ENCODE data around the gene FFAR4. TPM values are rescaled to one million over a fixed set of nuclear protein-coding genes. Genes with fewer than 3 reads are reported as not detected.

The FFAR4 gene
- total RNA-seq, 5 donors from 2014 or later (not counting 1 experiment from before 2014, with no cell fraction given) = not detected

DNA sequence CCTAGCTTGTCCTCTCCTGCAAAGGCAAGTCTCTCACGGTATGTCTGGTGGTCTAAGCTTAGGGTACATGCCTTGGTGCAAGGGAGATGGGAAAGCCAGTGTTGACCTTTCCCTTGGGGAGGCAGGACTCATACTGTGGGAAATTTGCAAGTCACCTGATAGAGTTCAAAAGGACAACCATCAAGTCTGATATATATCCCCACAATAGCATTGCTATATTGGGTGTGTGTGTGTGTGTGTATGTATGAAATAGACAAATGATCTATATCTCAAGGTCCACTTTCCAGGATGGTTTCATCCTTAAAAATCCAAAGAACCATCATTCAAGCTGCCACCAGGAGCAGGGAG is 12.2 kb upstream of the FFAR4 start:
- Mint-ChIP-seq H3K27me3 (peaks cover 1 to 12% of the 10 kb centered on the region in 2 donors), H3K9me3 (no peaks in the 10 kb centered on the region), H3K36me3 (no peaks in the 10 kb centered on the region), H3K4me1 (no peaks in the 10 kb centered on the region), H3K27ac (no peak overlapping the region), H3K4me3 (no peak overlapping the region)
- Histone ChIP-seq H3K27ac (ENCODE audit: low read length) (no peak overlapping the region), H3K4me1 (ENCODE audit: control insufficient read depth in 1 of 2, extremely low read depth in 1 of 2, insufficient read depth in 2 of 2, low read length in 2 of 2) (no peaks in the 10 kb centered on the region), H3K36me3 (ENCODE audit: control insufficient read depth in 2 of 2, extremely low read depth in 1 of 2, insufficient read depth in 1 of 2, low read length in 1 of 2) (no peaks in the 10 kb centered on the region), H3K9me3 (no peaks in the 10 kb centered on the region), H3K4me3 (ENCODE audit: control insufficient read depth in 1 of 2, extremely low read depth in 1 of 2, low read length in 1 of 2) (no peak overlapping the region), H3K27me3 (replicated peaks in 1 of 2; ENCODE audit: control insufficient read depth in 2 of 2, extremely low read depth in 1 of 2, insufficient read depth in 2 of 2, low read length in 1 of 2) (peaks cover 0 to 10% of the 10 kb centered on the region in 2 experiments)
- no peak for DNase-seq
- ChIA-PET POLR2A (no interaction called here), CTCF (interaction anchor here (0.7 to 1.6 kb wide), 4 partner anchors 26 to 638 kb away, joined by 3 to 6 read pairs (median 4); no protein-coding TSS in a partner anchor)
- ATAC-seq (replicated peaks in 1 of 4) = no peak
- no CpG with 5 or more reads among the region's 1 CpG for WGBS (ENCODE audit: insufficient coverage)

DNA sequence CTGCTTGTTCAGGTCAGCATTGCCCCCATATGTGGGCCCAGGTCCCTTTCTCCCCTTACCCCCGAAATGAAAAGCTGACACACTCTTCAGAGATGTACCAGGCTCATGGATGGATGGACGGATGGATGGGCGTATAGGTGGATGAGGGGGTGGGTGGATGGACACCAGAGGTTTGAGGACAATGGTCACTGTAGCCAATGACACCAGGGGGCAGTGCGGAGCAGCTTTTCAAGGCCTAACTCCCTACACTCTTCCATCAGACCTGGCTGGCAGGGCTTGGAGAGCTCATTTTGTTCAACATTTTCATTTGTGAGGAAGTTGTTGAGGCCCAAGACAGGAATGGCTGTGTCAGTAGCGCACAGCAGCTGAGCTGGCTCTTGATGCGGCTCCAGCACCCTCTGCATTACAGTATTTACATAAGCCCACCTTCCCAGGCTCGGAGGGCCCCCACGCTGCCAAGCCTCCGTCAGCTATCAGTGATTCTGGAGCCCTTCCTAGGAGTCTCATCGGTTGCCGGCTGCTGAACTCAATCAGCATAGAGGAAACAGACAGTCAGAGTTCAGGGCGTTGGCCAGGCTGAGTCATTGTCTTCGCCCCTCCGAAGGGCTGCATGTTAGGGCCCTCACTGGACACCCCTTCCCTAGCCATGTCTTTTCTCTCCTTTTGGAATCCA is 11.6 kb upstream of the FFAR4 start:
- POLR2A ChIA-PET = no interaction called here
- Mint-ChIP-seq H3K4me3 (no peak overlapping the region), H3K27ac (no peak overlapping the region), H3K36me3 (no peaks in the 10 kb centered on the region), H3K27me3 (peaks cover 6 to 12% of the 10 kb centered on the region in 2 donors), H3K4me1 (no peaks in the 10 kb centered on the region), H3K9me3 (no peaks in the 10 kb centered on the region)
- H3K36me3 ChIP-seq (ENCODE audit: control insufficient read depth in 2 of 2, extremely low read depth in 1 of 2, insufficient read depth in 1 of 2, low read length in 1 of 2) = no peaks in the 10 kb centered on the region
- CTCF ChIA-PET = interaction anchor here (1.3 to 1.6 kb wide), 3 partner anchors 26 to 305 kb away, joined by 3 to 6 read pairs (median 3); no protein-coding TSS in a partner anchor
- ATAC-seq (replicated peaks in 1 of 4) (peak in 1 of 4 experiments; percentile 36), DNase-seq (peak in 25 of 35 experiments; percentile 2 to 45 (median 12))
- H3K27me3 ChIP-seq (replicated peaks in 1 of 2; ENCODE audit: control insufficient read depth in 2 of 2, extremely low read depth in 1 of 2, insufficient read depth in 2 of 2, low read length in 1 of 2) = peaks cover 0 to 10% of the 10 kb centered on the region in 2 experiments
- H3K9me3 ChIP-seq = no peaks in the 10 kb centered on the region
- 61% methylated on average over 8 of the region's 14 CpGs for WGBS (ENCODE audit: insufficient coverage)
- no peak overlapping the region for H3K27ac ChIP-seq (ENCODE audit: low read length)
- no peaks in the 10 kb centered on the region for H3K4me1 ChIP-seq (ENCODE audit: control insufficient read depth in 1 of 2, extremely low read depth in 1 of 2, insufficient read depth in 2 of 2, low read length in 2 of 2)
- H3K4me3 ChIP-seq (ENCODE audit: control insufficient read depth in 1 of 2, extremely low read depth in 1 of 2, low read length in 1 of 2) = no peak overlapping the region

DNA sequence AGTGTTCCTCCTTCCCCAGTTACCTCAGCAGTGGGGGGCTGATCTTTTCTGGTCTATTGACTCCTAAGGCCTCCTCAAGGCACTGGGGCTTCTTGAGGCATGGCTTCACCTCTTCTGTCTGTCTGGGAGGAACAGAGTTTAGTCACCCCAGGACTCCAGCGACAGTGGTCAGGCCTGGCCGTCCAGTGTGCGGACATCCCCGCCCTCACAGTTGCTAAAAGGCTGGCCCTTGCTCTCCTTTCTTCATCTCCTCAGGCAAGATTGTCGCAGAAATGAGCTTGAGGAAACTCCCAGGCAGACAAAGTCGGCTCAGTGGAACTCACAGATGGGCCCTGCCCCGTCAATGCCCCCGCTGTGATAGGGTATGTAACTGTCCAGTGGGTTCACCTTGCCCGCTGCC is 7.0 kb upstream of the FFAR4 start:
- H3K27me3 ChIP-seq (replicated peaks in 1 of 2; ENCODE audit: control insufficient read depth in 2 of 2, extremely low read depth in 1 of 2, insufficient read depth in 2 of 2, low read length in 1 of 2) = peaks cover 0 to 17% of the 10 kb centered on the region in 2 experiments
- Mint-ChIP-seq H3K36me3 (no peaks in the 10 kb centered on the region), H3K4me3 (no peak overlapping the region), H3K4me1 (no peaks in the 10 kb centered on the region), H3K9me3 (no peaks in the 10 kb centered on the region), H3K27me3 (peaks cover 19 to 20% of the 10 kb centered on the region in 2 donors), H3K27ac (no peak overlapping the region)
- no peaks in the 10 kb centered on the region for H3K36me3 ChIP-seq (ENCODE audit: control insufficient read depth in 2 of 2, extremely low read depth in 1 of 2, insufficient read depth in 1 of 2, low read length in 1 of 2)
- CTCF ChIA-PET = no interaction called here
- no peak overlapping the region for H3K27ac ChIP-seq (ENCODE audit: low read length)
- WGBS (ENCODE audit: insufficient coverage) = 87% methylated on average over 8 of the region's 9 CpGs
- H3K4me3 ChIP-seq (ENCODE audit: control insufficient read depth in 1 of 2, extremely low read depth in 1 of 2, low read length in 1 of 2) = no peak overlapping the region
- H3K9me3 ChIP-seq = no peaks in the 10 kb centered on the region
- DNase-seq (no peak), ATAC-seq (replicated peaks in 1 of 4) (no peak)
- no peaks in the 10 kb centered on the region for H3K4me1 ChIP-seq (ENCODE audit: control insufficient read depth in 1 of 2, extremely low read depth in 1 of 2, insufficient read depth in 2 of 2, low read length in 2 of 2)
- POLR2A ChIA-PET = no interaction called here

DNA sequence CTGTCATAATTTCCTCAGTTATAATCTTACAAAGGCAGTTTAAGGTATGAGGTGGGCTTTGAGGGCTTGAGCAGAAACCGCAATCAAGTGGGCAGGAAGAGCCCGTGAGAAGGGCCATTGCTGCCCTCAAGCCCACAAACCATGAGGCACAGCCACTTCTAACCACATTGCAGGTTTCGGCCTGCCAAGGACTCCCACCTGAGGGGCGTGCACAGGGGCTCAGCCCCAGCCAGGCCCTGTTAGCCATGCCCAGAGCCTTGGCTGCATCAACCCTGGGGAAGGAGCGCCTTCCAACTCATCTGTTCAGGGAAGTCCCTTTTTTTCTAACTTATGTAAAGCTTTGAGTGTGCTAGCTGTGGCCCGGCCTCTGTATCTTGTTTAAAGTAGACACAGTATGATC is 5.9 kb upstream of the FFAR4 start:
- 75% methylated on average over 2 of the region's 6 CpGs for WGBS (ENCODE audit: insufficient coverage)
- Mint-ChIP-seq H3K4me3 (no peak overlapping the region), H3K36me3 (no peaks in the 10 kb centered on the region), H3K27me3 (peaks cover 25 to 27% of the 10 kb centered on the region in 2 donors), H3K27ac (no peak overlapping the region), H3K4me1 (no peaks in the 10 kb centered on the region), H3K9me3 (no peaks in the 10 kb centered on the region)
- H3K4me1 ChIP-seq (ENCODE audit: control insufficient read depth in 1 of 2, extremely low read depth in 1 of 2, insufficient read depth in 2 of 2, low read length in 2 of 2) = no peaks in the 10 kb centered on the region
- ATAC-seq (replicated peaks in 1 of 4) = no peak
- ChIA-PET CTCF (no interaction called here), POLR2A (no interaction called here)
- no peaks in the 10 kb centered on the region for H3K9me3 ChIP-seq
- peaks cover 0 to 13% of the 10 kb centered on the region in 2 experiments for H3K27me3 ChIP-seq (replicated peaks in 1 of 2; ENCODE audit: control insufficient read depth in 2 of 2, extremely low read depth in 1 of 2, insufficient read depth in 2 of 2, low read length in 1 of 2)
- no peak overlapping the region for H3K27ac ChIP-seq (ENCODE audit: low read length)
- no peaks in the 10 kb centered on the region for H3K36me3 ChIP-seq (ENCODE audit: control insufficient read depth in 2 of 2, extremely low read depth in 1 of 2, insufficient read depth in 1 of 2, low read length in 1 of 2)
- no peak for DNase-seq
- no peak overlapping the region for H3K4me3 ChIP-seq (ENCODE audit: control insufficient read depth in 1 of 2, extremely low read depth in 1 of 2, low read length in 1 of 2)

DNA sequence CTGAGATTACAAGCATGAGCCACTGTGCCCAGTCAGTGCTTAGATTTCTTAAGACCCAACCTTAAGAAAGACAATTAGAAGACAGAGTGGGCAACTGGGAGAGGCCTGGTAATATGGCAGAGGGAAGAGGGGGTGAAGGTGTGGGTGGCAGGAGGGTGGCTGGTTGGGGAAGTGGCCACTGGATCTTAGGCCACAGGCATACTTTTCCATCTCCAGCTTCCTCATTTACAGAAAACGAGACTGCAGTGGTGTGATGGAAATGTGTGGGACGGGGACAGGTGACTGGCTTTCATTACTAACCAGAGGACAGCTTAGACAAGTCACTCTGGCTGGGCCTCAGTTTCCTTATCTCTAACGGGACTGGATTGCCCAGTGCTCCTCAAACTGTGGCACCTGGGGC is 1.0 kb upstream of the FFAR4 start:
- POLR2A ChIA-PET = no interaction called here
- H3K4me1 Mint-ChIP-seq = peaks cover 2 to 4% (median 2%) of the 10 kb centered on the region in 3 donors
- no peak overlapping the region for H3K4me3 Mint-ChIP-seq
- no peaks in the 10 kb centered on the region for H3K36me3 Mint-ChIP-seq
- H3K4me1 ChIP-seq (ENCODE audit: control insufficient read depth in 1 of 2, extremely low read depth in 1 of 2, insufficient read depth in 2 of 2, low read length in 2 of 2) = no peaks in the 10 kb centered on the region
- peaks cover 42 to 51% of the 10 kb centered on the region in 2 donors for H3K27me3 Mint-ChIP-seq
- ATAC-seq (replicated peaks in 1 of 4) = no peak
- 29% methylated on average over 1 of the region's 3 CpGs for WGBS (ENCODE audit: insufficient coverage)
- no peak overlapping the region for H3K27ac Mint-ChIP-seq
- no peaks in the 10 kb centered on the region for H3K9me3 ChIP-seq
- DNase-seq = no peak
- CTCF ChIA-PET = no interaction called here
- H3K9me3 Mint-ChIP-seq = no peaks in the 10 kb centered on the region
- H3K27ac ChIP-seq (ENCODE audit: low read length) = no peak overlapping the region
- H3K4me3 ChIP-seq (ENCODE audit: control insufficient read depth in 1 of 2, extremely low read depth in 1 of 2, low read length in 1 of 2) = no peak overlapping the region
- peaks cover 4 to 49% of the 10 kb centered on the region in 2 experiments for H3K27me3 ChIP-seq (replicated peaks in 1 of 2; ENCODE audit: control insufficient read depth in 2 of 2, extremely low read depth in 1 of 2, insufficient read depth in 2 of 2, low read length in 1 of 2)
- H3K36me3 ChIP-seq (ENCODE audit: control insufficient read depth in 2 of 2, extremely low read depth in 1 of 2, insufficient read depth in 1 of 2, low read length in 1 of 2) = no peaks in the 10 kb centered on the region

DNA sequence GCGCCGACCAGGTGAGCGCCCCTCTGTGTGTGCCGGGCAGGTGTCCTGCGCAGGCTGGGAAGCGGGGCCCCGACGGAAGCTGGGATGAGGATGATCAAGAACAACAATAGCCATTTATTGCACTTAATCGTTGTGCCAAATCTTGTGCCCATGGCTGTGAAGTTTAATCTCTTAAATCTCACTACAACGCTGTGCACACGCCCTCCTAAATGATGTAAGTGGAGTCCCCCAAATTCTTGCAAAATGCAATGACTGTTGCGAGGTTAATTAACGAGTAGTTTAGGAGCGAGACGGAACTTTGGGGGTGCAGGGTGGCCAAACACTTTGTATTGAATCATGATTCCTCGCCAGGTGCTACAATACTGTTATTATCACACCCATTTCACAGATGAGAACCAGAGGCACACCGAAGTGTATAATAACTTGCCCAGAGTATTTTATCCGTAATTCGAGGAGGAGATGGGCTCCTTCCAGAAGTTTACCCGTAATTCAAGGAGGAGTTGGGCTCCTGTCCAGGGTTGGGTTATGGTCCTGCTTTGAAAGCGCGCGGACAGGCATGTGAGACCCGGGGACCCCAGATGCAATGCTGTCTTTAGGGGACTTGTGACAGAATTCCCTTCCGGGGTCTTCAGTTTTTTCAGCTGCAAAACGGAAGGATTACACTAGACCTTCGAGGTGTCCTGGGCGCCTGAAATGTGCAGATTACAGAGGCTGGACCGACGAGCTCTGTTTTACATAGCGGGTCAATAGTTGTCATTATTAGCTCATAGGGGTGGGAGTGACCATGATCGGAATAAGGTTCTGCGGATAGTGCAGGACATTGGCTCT is 1.0 kb downstream of the FFAR4 start:
- Histone ChIP-seq H3K9me3 (no peaks in the 10 kb centered on the region), H3K27me3 (replicated peaks in 1 of 2; ENCODE audit: control insufficient read depth in 2 of 2, extremely low read depth in 1 of 2, insufficient read depth in 2 of 2, low read length in 1 of 2) (peaks cover 6 to 54% of the 10 kb centered on the region in 2 experiments), H3K4me3 (ENCODE audit: control insufficient read depth in 1 of 2, extremely low read depth in 1 of 2, low read length in 1 of 2) (no peak overlapping the region), H3K4me1 (ENCODE audit: control insufficient read depth in 1 of 2, extremely low read depth in 1 of 2, insufficient read depth in 2 of 2, low read length in 2 of 2) (no peaks in the 10 kb centered on the region), H3K36me3 (ENCODE audit: control insufficient read depth in 2 of 2, extremely low read depth in 1 of 2, insufficient read depth in 1 of 2, low read length in 1 of 2) (no peaks in the 10 kb centered on the region), H3K27ac (ENCODE audit: low read length) (no peak overlapping the region)
- Mint-ChIP-seq H3K27me3 (peaks cover 47 to 62% of the 10 kb centered on the region in 2 donors), H3K36me3 (no peaks in the 10 kb centered on the region), H3K4me3 (no peak overlapping the region), H3K9me3 (no peaks in the 10 kb centered on the region), H3K27ac (no peak overlapping the region), H3K4me1 (peaks cover 2 to 4% (median 2%) of the 10 kb centered on the region in 3 donors)
- WGBS (ENCODE audit: insufficient coverage) = 27% methylated on average over 23 of the region's 33 CpGs
- CTCF ChIA-PET = no interaction called here
- POLR2A ChIA-PET = no interaction called here
- DNase-seq = no peak
- no peak for ATAC-seq (replicated peaks in 1 of 4)
